ENCODE data around the gene TNFRSF8. TPM values are rescaled to one million over a fixed set of nuclear protein-coding genes. Genes with fewer than 3 reads are reported as not detected.
"Not testable (repeated sequence)": the region's sequence is repeated elsewhere in the genome, so short reads cannot be mapped to it uniquely, and the experiment has no call there.

Gene TNFRSF8
- polyA plus RNA-seq, 6 donors from 2014 or later = not detected

- Mint-ChIP-seq H3K36me3 (no peaks in the 10 kb centered on the region), H3K9me3 (peaks cover 4 to 10% (median 8%) of the 10 kb centered on the region in 7 donors), H3K27me3 (no peaks in the 10 kb centered on the region), H3K27ac (no peak overlapping the region), H3K4me3 (no peak overlapping the region), H3K4me1 (peaks cover 27 to 41% (median 38%) of the 10 kb centered on the region in 3 donors)
- no peak for ATAC-seq (ENCODE audit: low read depth in 2 of 2)
- DNase-seq = no peak
These were observed 27.2 kb downstream of the TNFRSF8 start for GRCh38 chr1:12090326-12090725.

- Mint-ChIP-seq H3K9me3 (peaks cover 4 to 10% (median 8%) of the 10 kb centered on the region in 7 donors), H3K36me3 (no peaks in the 10 kb centered on the region), H3K4me3 (no peak overlapping the region), H3K27me3 (no peaks in the 10 kb centered on the region), H3K27ac (peak overlapping the region in 1 of 6 donors; percentile 70), H3K4me1 (peaks cover 27 to 41% (median 38%) of the 10 kb centered on the region in 3 donors)
- ATAC-seq (ENCODE audit: low read depth in 2 of 2) (no peak), DNase-seq (no peak)
These were observed 28.1 kb downstream of the TNFRSF8 start for GRCh38 chr1:12091191-12091590.

- peaks cover 0 to 16% (median 5%) of the 10 kb centered on the region in 7 donors for H3K9me3 Mint-ChIP-seq
- H3K4me3 Mint-ChIP-seq = no peak overlapping the region
- H3K27me3 Mint-ChIP-seq = no peaks in the 10 kb centered on the region
- DNase-seq (no peak), ATAC-seq (ENCODE audit: low read depth in 2 of 2) (no peak)
- H3K4me1 Mint-ChIP-seq = peaks cover 8 to 24% (median 17%) of the 10 kb centered on the region in 3 donors
- peaks cover 9 to 11% of the 10 kb centered on the region in 2 donors for H3K36me3 Mint-ChIP-seq
- H3K27ac Mint-ChIP-seq = no peak overlapping the region
These were observed 31.1 kb downstream of the TNFRSF8 start for GRCh38 chr1:12094180-12094579.

- H3K4me3 Mint-ChIP-seq = peak overlapping the region in 1 of 8 donors; percentile 40
- DNase-seq = no peak
- H3K27ac Mint-ChIP-seq = peak overlapping the region in 2 of 6 donors; percentile 47 to 86
- peaks cover 9 to 11% of the 10 kb centered on the region in 2 donors for H3K36me3 Mint-ChIP-seq
- H3K9me3 Mint-ChIP-seq = peaks cover 0 to 16% (median 5%) of the 10 kb centered on the region in 7 donors
- no peak for ATAC-seq (ENCODE audit: low read depth in 2 of 2)
- H3K27me3 Mint-ChIP-seq = no peaks in the 10 kb centered on the region
- H3K4me1 Mint-ChIP-seq = peaks cover 0 to 9% (median 5%) of the 10 kb centered on the region in 3 donors
These were observed 32.6 kb downstream of the TNFRSF8 start for GRCh38 chr1:12095452-12096263.

GRCh38 chr1:12096615-12097014 lies 33.5 kb downstream of the TNFRSF8 start:
- Mint-ChIP-seq H3K4me1 (peaks cover 0 to 4% (median 0%) of the 10 kb centered on the region in 3 donors), H3K9me3 (peaks cover 0 to 16% (median 5%) of the 10 kb centered on the region in 7 donors), H3K27ac (no peak overlapping the region), H3K4me3 (no peak overlapping the region), H3K27me3 (no peaks in the 10 kb centered on the region), H3K36me3 (peaks cover 9 to 11% of the 10 kb centered on the region in 2 donors)
- no peak for ATAC-seq (ENCODE audit: low read depth in 2 of 2)
- no peak for DNase-seq

- Mint-ChIP-seq H3K9me3 (peaks cover 0 to 16% (median 5%) of the 10 kb centered on the region in 7 donors), H3K27ac (no peak overlapping the region), H3K4me3 (no peak overlapping the region), H3K4me1 (peaks cover 0 to 4% (median 0%) of the 10 kb centered on the region in 3 donors), H3K36me3 (peaks cover 9 to 11% of the 10 kb centered on the region in 2 donors), H3K27me3 (no peaks in the 10 kb centered on the region)
- ATAC-seq (ENCODE audit: low read depth in 2 of 2) = no peak
- no peak for DNase-seq
These were observed 34.2 kb downstream of the TNFRSF8 start for GRCh38 chr1:12097321-12097720.

- Mint-ChIP-seq H3K4me1 (peaks cover 0 to 4% (median 0%) of the 10 kb centered on the region in 3 donors), H3K27ac (peak overlapping the region in 1 of 6 donors; percentile 24), H3K4me3 (no peak overlapping the region), H3K9me3 (peaks cover 0 to 16% (median 5%) of the 10 kb centered on the region in 7 donors), H3K27me3 (no peaks in the 10 kb centered on the region), H3K36me3 (peaks cover 9 to 11% of the 10 kb centered on the region in 2 donors)
- ATAC-seq (ENCODE audit: low read depth in 2 of 2) = no peak
- no peak for DNase-seq
These were observed 35.7 kb downstream of the TNFRSF8 start for GRCh38 chr1:12098786-12099185.

GRCh38 chr1:12099610-12100009 lies 36.5 kb downstream of the TNFRSF8 start:
- ATAC-seq (ENCODE audit: low read depth in 2 of 2) = no peak

GRCh38 chr1:12100071-12100470 lies 37.0 kb downstream of the TNFRSF8 start:
- Mint-ChIP-seq H3K27ac (no peak overlapping the region), H3K4me1 (no peaks in the 10 kb centered on the region), H3K36me3 (peaks cover 9 to 11% of the 10 kb centered on the region in 2 donors), H3K4me3 (no peak overlapping the region), H3K9me3 (peaks cover 0 to 16% (median 5%) of the 10 kb centered on the region in 7 donors), H3K27me3 (no peaks in the 10 kb centered on the region)
- ATAC-seq (ENCODE audit: low read depth in 2 of 2) (no peak), DNase-seq (no peak)

More at GRCh38 chr1:12099610-12100009, 36.5 kb downstream of the TNFRSF8 start:
- DNase-seq = no peak
- Mint-ChIP-seq H3K9me3 (peaks cover 0 to 16% (median 5%) of the 10 kb centered on the region in 7 donors), H3K4me3 (no peak overlapping the region), H3K36me3 (peaks cover 9 to 11% of the 10 kb centered on the region in 2 donors), H3K4me1 (no peaks in the 10 kb centered on the region), H3K27ac (no peak overlapping the region), H3K27me3 (no peaks in the 10 kb centered on the region)

- not testable (repeated sequence) for H3K4me1 Mint-ChIP-seq; H3K27me3 Mint-ChIP-seq; H3K4me3 Mint-ChIP-seq; ATAC-seq (ENCODE audit: low read depth in 2 of 2); DNase-seq; H3K27ac Mint-ChIP-seq
- H3K9me3 Mint-ChIP-seq = peaks cover 0 to 16% (median 3%) of the 10 kb centered on the region in 7 donors
- peaks cover 9 to 11% of the 10 kb centered on the region in 2 donors for H3K36me3 Mint-ChIP-seq
These were observed 38.0 kb downstream of the TNFRSF8 start for GRCh38 chr1:12101120-12101519.

GRCh38 chr1:12102066-12102465 lies 39.0 kb downstream of the TNFRSF8 start:
- peaks cover 0 to 16% (median 3%) of the 10 kb centered on the region in 7 donors for H3K9me3 Mint-ChIP-seq
- no peaks in the 10 kb centered on the region for H3K4me1 Mint-ChIP-seq
- no peak overlapping the region for H3K27ac Mint-ChIP-seq
- H3K4me3 Mint-ChIP-seq = no peak overlapping the region
- peaks cover 9 to 11% of the 10 kb centered on the region in 2 donors for H3K36me3 Mint-ChIP-seq
- H3K27me3 Mint-ChIP-seq = peaks cover 0 to 8% (median 4%) of the 10 kb centered on the region in 3 donors
- no peak for DNase-seq
- ATAC-seq (ENCODE audit: low read depth in 2 of 2) = no peak

GRCh38 chr1:12104417-12104816 lies 41.3 kb downstream of the TNFRSF8 start:
- Mint-ChIP-seq H3K9me3 (no peaks in the 10 kb centered on the region), H3K36me3 (no peaks in the 10 kb centered on the region), H3K4me3 (no peak overlapping the region), H3K4me1 (no peaks in the 10 kb centered on the region), H3K27ac (peak overlapping the region in 1 of 6 donors; percentile 6), H3K27me3 (peaks cover 0 to 8% (median 4%) of the 10 kb centered on the region in 3 donors)
- DNase-seq (no peak), ATAC-seq (ENCODE audit: low read depth in 2 of 2) (no peak)

GRCh38 chr1:12106153-12106552 lies 43.0 kb downstream of the TNFRSF8 start:
- Mint-ChIP-seq H3K4me3 (no peak overlapping the region), H3K36me3 (no peaks in the 10 kb centered on the region), H3K9me3 (no peaks in the 10 kb centered on the region), H3K4me1 (no peaks in the 10 kb centered on the region), H3K27me3 (peaks cover 0 to 8% (median 4%) of the 10 kb centered on the region in 3 donors), H3K27ac (no peak overlapping the region)
- no peak for ATAC-seq (ENCODE audit: low read depth in 2 of 2)
- no peak for DNase-seq

- H3K36me3 Mint-ChIP-seq; H3K4me3 Mint-ChIP-seq; H3K27me3 Mint-ChIP-seq; H3K9me3 Mint-ChIP-seq; H3K27ac Mint-ChIP-seq; ATAC-seq (ENCODE audit: low read depth in 2 of 2); H3K4me1 Mint-ChIP-seq; DNase-seq: not testable (repeated sequence)
These were observed 43.8 kb downstream of the TNFRSF8 start for GRCh38 chr1:12106861-12107260.
